ENCODE results near the gene SYNJ2.

SYNJ2 gene

GRCh38 chr6:158030380-158031300 lies 49.0 kb downstream of the SYNJ2 start:
- no peak for DNase-seq

DNA sequence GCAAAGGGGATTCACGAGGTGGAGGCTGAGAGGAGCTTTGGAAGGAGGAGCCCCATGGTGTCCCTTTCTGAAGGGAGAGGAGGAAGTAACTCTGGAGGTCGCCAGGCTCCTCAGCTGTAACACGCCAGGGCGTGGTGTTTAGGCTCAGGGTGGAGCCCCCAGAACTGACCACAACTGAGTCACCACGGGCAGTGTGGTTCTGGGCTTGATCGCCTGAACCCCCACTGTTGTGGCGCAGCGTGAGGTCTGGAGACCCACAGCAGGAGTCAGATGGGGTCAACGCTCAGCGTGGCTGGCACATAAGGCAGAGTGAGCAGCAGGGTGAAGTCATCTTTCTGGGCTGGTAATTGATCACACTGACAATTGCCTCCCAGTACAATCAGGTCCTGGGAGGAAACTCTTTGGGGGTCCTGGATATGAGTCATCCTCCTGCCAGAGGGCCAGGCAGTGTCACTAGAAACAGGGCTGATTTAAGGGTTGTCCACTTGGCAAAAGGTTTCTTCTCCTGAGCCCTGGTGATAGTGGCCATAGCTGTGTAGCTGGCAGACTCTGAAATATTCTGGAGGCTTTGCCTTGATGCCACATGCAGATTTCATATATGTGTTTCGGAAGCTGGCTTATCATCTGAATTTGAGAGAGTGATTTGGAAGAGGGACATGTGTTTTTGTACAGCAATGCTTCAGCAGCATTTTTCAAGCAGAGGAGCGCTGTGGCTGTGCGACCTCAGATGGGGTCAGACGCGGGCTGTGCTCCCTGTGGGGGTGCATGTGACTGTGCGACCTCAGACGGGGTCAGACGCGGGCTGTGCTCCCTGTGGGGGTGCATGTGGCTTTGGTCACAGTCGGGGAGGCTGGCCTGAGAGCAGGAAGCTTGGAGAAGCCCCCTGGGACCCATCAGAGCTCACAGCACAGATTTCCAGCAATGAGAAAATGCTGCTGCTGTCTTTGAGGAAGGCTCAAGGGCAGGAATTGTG lies 50.0 kb downstream of the SYNJ2 start:
- DNase-seq, result no peak

DNA sequence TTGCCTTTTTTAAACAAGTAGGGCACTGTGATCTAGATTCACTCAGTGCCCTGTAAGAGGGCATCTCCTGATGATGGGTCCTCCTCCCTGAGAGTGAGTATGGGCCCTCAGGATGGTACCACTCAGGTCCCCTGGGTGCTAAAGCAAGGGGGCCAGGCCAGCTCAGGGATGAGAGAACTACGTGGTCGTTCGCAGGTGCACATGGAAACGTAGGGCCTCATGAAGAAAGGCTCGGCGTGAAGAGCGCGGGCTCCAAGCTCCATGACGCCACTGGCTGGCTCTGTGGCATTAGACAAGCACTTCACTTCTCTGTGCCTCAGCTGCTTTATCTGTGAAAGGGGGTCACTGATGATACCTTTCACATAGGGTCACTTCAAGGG lies 50.7 kb downstream of the SYNJ2 start:
- DNase-seq, result no peak

- no peak for DNase-seq
These were observed 51.6 kb downstream of the SYNJ2 start for GRCh38 chr6:158033077-158033750.

- DNase-seq, result no peak
These were observed 52.4 kb downstream of the SYNJ2 start for GRCh38 chr6:158033751-158034702.

- DNase-seq, result no peak
These were observed 54.6 kb downstream of the SYNJ2 start for GRCh38 chr6:158036261-158036660.

DNA sequence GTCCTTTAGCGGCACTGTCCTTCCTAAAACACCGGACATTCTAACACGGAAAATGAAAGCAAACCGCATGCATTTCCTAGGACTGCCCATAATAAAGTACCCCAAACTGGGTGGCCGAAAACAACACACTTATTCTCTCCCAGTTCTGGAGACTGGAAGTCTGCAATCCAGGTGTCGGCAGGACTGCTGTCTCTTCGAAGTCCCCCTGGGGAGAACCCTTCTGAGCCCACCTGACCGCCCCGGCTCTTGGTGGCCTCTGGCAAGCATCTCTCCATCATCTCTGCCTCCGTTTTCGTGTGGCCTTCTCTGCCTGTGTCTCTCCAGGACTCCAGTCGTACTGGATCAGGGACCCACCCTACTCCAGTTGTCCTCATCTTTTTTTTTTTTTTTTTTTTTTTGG lies 55.4 kb downstream of the SYNJ2 start:
- no peak for DNase-seq

- no peak for DNase-seq
These were observed 56.1 kb downstream of the SYNJ2 start for GRCh38 chr6:158037771-158038170.

DNA sequence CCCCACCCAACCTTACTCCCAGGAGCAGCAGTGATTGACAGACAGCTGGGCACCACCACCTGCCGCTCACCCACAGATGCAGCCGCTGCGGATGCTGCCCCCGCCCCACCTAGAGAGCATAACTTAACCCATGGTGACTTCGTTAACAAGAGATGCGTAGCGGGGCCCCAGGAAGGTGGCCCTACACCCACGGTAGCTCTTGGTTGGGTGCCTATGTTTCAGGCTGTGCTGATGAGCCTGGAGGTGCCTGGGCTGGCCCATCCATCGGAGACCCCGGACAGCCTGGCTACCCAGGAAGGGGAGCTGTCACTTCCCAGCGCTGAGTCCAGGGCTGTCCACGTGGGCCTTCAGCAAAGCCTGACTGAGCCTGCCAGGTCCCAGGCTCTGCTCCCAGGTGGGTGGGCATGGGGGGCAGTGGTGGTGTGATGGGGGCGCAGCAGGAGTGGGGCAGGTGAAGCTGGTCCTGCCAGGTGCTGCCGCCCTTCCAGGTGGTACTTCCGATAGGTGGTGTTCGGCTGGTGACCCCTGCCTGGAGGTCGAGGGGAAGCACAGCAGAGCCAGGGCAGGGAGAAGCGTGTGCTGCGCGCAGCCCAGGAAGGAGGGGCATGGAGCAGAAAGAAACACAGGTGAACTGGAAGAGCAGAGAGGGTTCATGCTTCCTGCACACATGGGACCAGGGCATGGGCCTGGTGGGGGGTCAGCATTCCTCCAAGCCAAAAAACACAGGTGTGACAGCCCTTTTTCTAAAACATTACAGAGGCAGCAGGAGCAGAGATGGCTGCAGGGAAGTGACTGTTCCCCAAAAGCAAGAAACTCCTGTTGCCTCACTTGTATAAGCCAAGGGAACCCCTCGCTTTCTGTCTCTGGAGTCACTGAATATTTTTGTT lies 56.9 kb downstream of the SYNJ2 start:
- DNase-seq, result no peak

GRCh38 chr6:158039178-158039557 lies 57.5 kb downstream of the SYNJ2 start:
- DNase-seq, result no peak

GRCh38 chr6:158039571-158040050 lies 57.9 kb downstream of the SYNJ2 start:
- no peak for DNase-seq

- DNase-seq, result no peak
These were observed 58.6 kb downstream of the SYNJ2 start for GRCh38 chr6:158040051-158040803.

DNA sequence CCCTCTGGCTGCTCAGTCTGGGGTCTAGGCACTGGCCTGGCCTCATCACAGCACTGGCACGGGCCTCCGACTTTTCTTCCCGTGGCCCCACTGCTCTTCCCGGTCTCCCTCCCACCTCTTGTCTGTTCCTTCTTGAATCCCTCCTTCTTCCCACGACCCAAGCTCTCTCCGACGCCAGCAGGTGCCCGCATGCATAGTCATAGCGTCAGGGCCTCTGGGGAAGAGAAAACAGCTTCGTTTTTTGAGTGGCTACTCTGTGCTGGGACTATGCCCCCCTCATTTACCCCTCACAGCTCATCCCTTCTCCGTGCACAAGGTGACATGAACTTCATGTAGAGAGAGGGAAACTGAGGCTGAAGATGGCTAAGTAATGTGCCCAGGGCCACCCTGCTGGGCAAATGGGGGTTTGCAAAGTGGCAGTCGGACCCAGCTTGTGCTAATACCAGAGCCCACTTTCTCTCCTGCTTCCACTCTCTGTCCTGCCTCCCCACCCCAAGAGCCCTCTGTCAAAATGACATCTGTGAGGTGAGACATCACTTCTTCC lies 59.2 kb downstream of the SYNJ2 start:
- no peak for DNase-seq

DNA sequence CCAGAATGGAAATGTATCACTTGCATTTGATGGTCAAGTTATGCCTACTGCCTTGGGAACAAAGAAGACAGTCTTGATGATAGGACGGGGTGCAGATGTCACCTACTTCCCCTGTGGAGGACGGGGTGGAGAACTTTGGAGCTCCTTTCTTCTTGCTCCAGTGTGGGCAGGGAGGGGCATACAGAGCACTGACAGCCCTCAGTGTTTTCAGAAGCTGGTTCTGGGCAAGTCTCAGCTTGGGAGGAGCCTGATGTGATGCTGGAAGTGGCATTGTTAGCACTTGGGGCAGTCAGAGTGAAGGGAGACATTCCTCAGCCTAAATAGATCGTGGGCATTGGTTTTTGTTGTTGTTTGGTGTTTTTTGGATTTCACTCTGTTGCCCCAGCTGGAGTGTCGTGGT lies 59.7 kb downstream of the SYNJ2 start:
- no peak for DNase-seq

DNA sequence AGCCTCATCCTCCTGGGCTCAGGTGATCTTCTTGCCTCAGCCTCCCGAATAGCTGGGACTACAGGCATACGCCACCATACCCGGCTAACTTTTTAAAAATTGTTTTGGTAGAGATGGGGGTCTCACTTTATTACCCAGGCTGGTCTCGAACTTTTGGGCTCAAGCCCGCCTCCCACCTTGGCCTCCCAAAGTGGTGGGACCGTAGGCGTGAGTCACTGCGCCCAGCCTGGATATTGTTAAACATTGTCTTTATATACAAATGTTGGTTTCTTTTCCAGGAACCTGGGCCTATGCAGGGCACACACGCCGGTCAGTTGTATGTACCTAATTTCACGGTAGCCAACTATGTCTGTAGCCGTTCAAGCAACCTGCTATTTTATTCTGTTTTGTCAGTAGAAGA lies 60.1 kb downstream of the SYNJ2 start:
- no peak for DNase-seq

DNA sequence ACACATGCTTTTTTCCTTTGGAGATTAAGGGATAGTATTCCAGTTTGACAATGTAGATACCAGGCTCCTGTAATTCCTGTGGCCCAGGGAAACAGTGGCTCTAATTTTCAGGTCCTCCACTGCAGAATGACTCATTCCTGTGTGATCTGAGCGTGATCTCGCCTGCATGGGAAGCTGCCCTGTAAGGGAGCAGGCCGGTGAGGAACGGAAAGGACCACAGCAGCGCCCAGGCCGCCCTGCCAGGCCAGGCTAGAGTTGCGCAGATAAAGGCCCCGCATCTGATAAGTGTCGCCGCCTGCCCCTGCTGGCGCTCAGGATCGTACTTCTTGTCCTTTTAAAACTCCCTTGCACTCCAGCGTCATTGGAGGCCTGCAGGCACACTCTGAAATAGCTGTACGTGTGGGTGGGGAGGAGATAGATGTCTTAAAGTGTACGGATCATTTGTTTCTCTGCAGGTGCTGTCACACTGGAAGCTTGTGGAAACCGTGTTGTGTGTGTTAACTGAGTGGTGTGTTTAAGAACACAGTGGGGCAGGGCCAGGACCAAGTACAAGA lies 60.7 kb downstream of the SYNJ2 start:
- no peak for DNase-seq

- no peak for DNase-seq
These were observed 61.3 kb downstream of the SYNJ2 start for GRCh38 chr6:158043008-158043407.

- DNase-seq, result no peak
These were observed 62.2 kb downstream of the SYNJ2 start for GRCh38 chr6:158043586-158044524.

All from activated CD4-positive, alpha-beta T cell treated with anti-CD3 and anti-CD28 coated beads for 1 hour (primary cell).